Panc1 (cell line): Measurements from ENCODE around the gene TMEM50B. TPM values are rescaled to one million over a fixed set of nuclear protein-coding genes. Genes with fewer than 3 reads are reported as not detected.
A peak's percentile ranks its signal among the peaks of the same experiment; 100 is the strongest.

Source experiments
- ATAC-seq: fragments of 200-7000 bp; cut with Tn5 transposase; 2 replicates; pipeline ENCODE4 v1.9.1; 2020; ENCODE audit warnings: mild to moderate bottlenecking, moderate library complexity
- BruUV-seq: library from RNA; stranded (reverse); fragments of 400-500 nt; replicated peaks from 2 replicates; lab custom pipeline; 2021; lab: Mats Ljungman, UMichigan
- CTCF ChIA-PET: fragments of 300-600 bp; sonication (Branson Sonifier 250); formaldehyde crosslinking; loops from one replicate; lab custom pipeline; 2022; ENCODE audit warnings: antibody characterized with exemption; lab: Charles Lee
- POLR2A ChIA-PET: fragments of 300-600 bp; sonication (Branson Sonifier 250); formaldehyde crosslinking; loops from one replicate; lab custom pipeline; 2022; ENCODE audit warnings: antibody characterized with exemption; lab: Charles Lee
- DNase-seq: peaks from one replicate; pipeline ENCODE4 v3.0.0-alpha.2; 2010; ENCODE audit warnings: low read depth, low spot score
- H3K27ac ChIP-seq: 2 replicates; pipeline ENCODE4 v1.5.1; 2011; ENCODE audit warnings: mild to moderate bottlenecking, low read length, inconsistent platforms
- H3K27me3 ChIP-seq: fragments of 200-500 bp; sonication (Bioruptor generic); 2 replicates; pipeline ENCODE4 v1.6.0; 2014; ENCODE audit warnings: low read length, inconsistent platforms; ENCODE audit not compliant: control insufficient read depth, insufficient read depth
- H3K36me3 ChIP-seq: fragments of 200-500 bp; sonication (Bioruptor generic); 2 replicates; pipeline ENCODE4 v1.5.1; 2014; ENCODE audit warnings: inconsistent platforms, mild to moderate bottlenecking, low read length, moderate library complexity; ENCODE audit not compliant: control insufficient read depth, insufficient read depth
- H3K4me1 ChIP-seq: 2 replicates; pipeline ENCODE4 v1.5.1; 2011; ENCODE audit warnings: inconsistent platforms, mild to moderate bottlenecking, low read length, moderate library complexity; ENCODE audit not compliant: control insufficient read depth, insufficient read depth
- H3K4me3 ChIP-seq, 2 experiments: 2 replicates each; pipeline ENCODE4 v1.5.1; 2011 to 2012; ENCODE audit warnings: low read depth in 2 of 2, low read length in 2 of 2, mild to moderate bottlenecking in 2 of 2, inconsistent platforms in 1 of 2, moderate library complexity in 1 of 2
- H3K9me3 ChIP-seq: fragments of 200-500 bp; sonication (Bioruptor generic); 2 replicates; pipeline ENCODE4 v1.5.1; 2014; ENCODE audit warnings: low read depth, mild to moderate bottlenecking, inconsistent platforms, low read length, moderate library complexity; ENCODE audit not compliant: control insufficient read depth, insufficient read depth
- POLR2AphosphoS5 ChIP-seq: IDR thresholded peaks from 2 replicates; pipeline ENCODE4 v1.6.1; 2012; ENCODE audit warnings: mild to moderate bottlenecking, low read depth, low read length, moderate library complexity
- SIN3A ChIP-seq: IDR thresholded peaks from 2 replicates; pipeline ENCODE4 v1.6.1; 2012; ENCODE audit warnings: low read depth, mild to moderate bottlenecking, low read length, moderate library complexity, borderline replicate concordance; ENCODE audit not compliant: insufficient read depth
- TCF7L2 ChIP-seq: IDR thresholded peaks from 2 replicates; pipeline ENCODE4 v1.6.1; 2011; ENCODE audit warnings: mild to moderate bottlenecking, low read depth, low read length, inconsistent platforms
- in situ Hi-C: cut with HindIII; loops from 2 replicates; pipeline ENCODE4 v1.10.0; 2016; ENCODE audit warnings: low sequenced_read_pairs, low pct_unique_long_range_greater_than_20kb
- intact Hi-C: fragments of 100-400 bp; cut with micrococcal nuclease; formaldehyde crosslinking; loops from one replicate; pipeline ENCODE4 v1.10.0; 2022; ENCODE audit not compliant: unreplicated experiment
- total RNA-seq: library from RNA; stranded (reverse); gene quantifications from one replicate; pipeline ENCODE4 v1.2.1, GENCODE V29; 2021; ENCODE audit not compliant: unreplicated experiment
- TF ChIP-seq, protein P1 (sequence below): fragments of 450-650 bp; IDR thresholded peaks from 2 replicates; pipeline ENCODE4 v1.5.1; 2017; ENCODE audit warnings: mild to moderate bottlenecking
- TF ChIP-seq, protein P2 (sequence below), 2 experiments: IDR thresholded peaks; 2 replicates each; pipeline ENCODE4 v1.6.1; 2011 to 2012; ENCODE audit warnings: low read depth in 2 of 2, control low read depth in 1 of 2, low read length in 1 of 2, mild to moderate bottlenecking in 1 of 2, moderate library complexity in 1 of 2; ENCODE audit not compliant: insufficient read depth in 1 of 2

Gene TMEM50B
- total RNA-seq, 1 experiment from 2014 or later, result 18.5 TPM

DNA sequence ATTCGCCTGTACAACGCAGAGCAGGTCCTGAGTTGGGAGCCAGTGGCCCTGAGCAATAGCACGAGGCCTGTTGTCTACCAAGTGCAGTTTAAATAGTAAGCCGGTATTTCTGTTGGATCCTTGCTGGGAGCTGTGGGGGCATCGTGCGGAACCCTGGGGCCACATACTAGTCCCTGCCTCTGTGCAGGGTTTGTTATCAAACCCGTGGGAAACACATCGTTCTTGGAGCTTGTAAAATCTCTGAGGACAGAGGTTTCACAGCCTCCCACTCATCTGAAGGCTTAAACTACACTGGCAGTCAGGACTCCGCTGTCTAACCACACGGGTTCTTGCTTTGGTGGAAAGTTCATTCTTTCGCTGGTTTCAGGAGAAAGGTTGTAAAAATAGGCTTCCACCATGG lies 64.8 kb downstream of the TMEM50B start:
- CTCF ChIA-PET, result no interaction called here

GRCh38 chr21:33414068-33414467 lies 65.7 kb downstream of the TMEM50B start:
- Histone ChIP-seq H3K9me3 (no peaks in the 10 kb centered on the region), H3K4me3 (no peak overlapping the region), H3K27me3 (no peaks in the 10 kb centered on the region), H3K27ac (no peak overlapping the region), H3K4me1 (peaks cover 41% of the 10 kb centered on the region), H3K36me3 (no peaks in the 10 kb centered on the region)
- ATAC-seq (no peak), DNase-seq (no peak)
- intact Hi-C loops, result no loop called here
- ChIA-PET CTCF (no interaction called here), POLR2A (no interaction called here)
- TF ChIP-seq, protein P1, sequence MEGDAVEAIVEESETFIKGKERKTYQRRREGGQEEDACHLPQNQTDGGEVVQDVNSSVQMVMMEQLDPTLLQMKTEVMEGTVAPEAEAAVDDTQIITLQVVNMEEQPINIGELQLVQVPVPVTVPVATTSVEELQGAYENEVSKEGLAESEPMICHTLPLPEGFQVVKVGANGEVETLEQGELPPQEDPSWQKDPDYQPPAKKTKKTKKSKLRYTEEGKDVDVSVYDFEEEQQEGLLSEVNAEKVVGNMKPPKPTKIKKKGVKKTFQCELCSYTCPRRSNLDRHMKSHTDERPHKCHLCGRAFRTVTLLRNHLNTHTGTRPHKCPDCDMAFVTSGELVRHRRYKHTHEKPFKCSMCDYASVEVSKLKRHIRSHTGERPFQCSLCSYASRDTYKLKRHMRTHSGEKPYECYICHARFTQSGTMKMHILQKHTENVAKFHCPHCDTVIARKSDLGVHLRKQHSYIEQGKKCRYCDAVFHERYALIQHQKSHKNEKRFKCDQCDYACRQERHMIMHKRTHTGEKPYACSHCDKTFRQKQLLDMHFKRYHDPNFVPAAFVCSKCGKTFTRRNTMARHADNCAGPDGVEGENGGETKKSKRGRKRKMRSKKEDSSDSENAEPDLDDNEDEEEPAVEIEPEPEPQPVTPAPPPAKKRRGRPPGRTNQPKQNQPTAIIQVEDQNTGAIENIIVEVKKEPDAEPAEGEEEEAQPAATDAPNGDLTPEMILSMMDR, result no peak
- TF ChIP-seq POLR2AphosphoS5 (no peak), SIN3A (no peak), TCF7L2 (no peak)
- TF ChIP-seq, protein P2, sequence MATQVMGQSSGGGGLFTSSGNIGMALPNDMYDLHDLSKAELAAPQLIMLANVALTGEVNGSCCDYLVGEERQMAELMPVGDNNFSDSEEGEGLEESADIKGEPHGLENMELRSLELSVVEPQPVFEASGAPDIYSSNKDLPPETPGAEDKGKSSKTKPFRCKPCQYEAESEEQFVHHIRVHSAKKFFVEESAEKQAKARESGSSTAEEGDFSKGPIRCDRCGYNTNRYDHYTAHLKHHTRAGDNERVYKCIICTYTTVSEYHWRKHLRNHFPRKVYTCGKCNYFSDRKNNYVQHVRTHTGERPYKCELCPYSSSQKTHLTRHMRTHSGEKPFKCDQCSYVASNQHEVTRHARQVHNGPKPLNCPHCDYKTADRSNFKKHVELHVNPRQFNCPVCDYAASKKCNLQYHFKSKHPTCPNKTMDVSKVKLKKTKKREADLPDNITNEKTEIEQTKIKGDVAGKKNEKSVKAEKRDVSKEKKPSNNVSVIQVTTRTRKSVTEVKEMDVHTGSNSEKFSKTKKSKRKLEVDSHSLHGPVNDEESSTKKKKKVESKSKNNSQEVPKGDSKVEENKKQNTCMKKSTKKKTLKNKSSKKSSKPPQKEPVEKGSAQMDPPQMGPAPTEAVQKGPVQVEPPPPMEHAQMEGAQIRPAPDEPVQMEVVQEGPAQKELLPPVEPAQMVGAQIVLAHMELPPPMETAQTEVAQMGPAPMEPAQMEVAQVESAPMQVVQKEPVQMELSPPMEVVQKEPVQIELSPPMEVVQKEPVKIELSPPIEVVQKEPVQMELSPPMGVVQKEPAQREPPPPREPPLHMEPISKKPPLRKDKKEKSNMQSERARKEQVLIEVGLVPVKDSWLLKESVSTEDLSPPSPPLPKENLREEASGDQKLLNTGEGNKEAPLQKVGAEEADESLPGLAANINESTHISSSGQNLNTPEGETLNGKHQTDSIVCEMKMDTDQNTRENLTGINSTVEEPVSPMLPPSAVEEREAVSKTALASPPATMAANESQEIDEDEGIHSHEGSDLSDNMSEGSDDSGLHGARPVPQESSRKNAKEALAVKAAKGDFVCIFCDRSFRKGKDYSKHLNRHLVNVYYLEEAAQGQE (IDR thresholded peaks at IDR 0.05; ENCODE audit: insufficient read depth in 1 of 2, low read depth in 2 of 2, low read length in 1 of 2), result no peak
- in situ Hi-C loops, result no loop called here
- BruUV-seq, result no TSS peak

More for the DNA sequence above, 64.8 kb downstream of the TMEM50B start:
- Histone ChIP-seq H3K36me3 (peaks cover 3% of the 10 kb centered on the region; the same call in 1 of the 2 replicates), H3K27ac (no peak overlapping the region), H3K4me1 (peaks cover 43% of the 10 kb centered on the region), H3K4me3 (no peak overlapping the region), H3K27me3 (no peaks in the 10 kb centered on the region), H3K9me3 (no peaks in the 10 kb centered on the region)
- DNase-seq, result no peak
- in situ Hi-C loops, result no loop called here
- POLR2A ChIA-PET, result no interaction called here
- TF ChIP-seq TCF7L2, result no peak
- intact Hi-C loops, result no loop called here
- no peak for ATAC-seq
- no TSS peak for BruUV-seq

- Histone ChIP-seq H3K9me3 (no peaks in the 10 kb centered on the region), H3K4me1 (peaks cover 33% of the 10 kb centered on the region), H3K27me3 (no peaks in the 10 kb centered on the region), H3K4me3 (no peak overlapping the region), H3K36me3 (no peaks in the 10 kb centered on the region), H3K27ac (peak overlapping the region; percentile 44; the same call in 1 of the 2 replicates)
- ATAC-seq, result peak; percentile 39; the same call in 1 of the 2 replicates
- TF ChIP-seq SIN3A (no peak), POLR2AphosphoS5 (no peak), TCF7L2 (no peak)
- TF ChIP-seq, protein P2 (IDR thresholded peaks at IDR 0.05; ENCODE audit: insufficient read depth in 1 of 2, low read depth in 2 of 2, low read length in 1 of 2), result no peak
- TF ChIP-seq, protein P1, result no peak
- in situ Hi-C loops (no loop called here), intact Hi-C loops (no loop called here)
- DNase-seq, result no peak
- ChIA-PET CTCF (no interaction called here), POLR2A (no interaction called here)
- no TSS peak for BruUV-seq
Observed at GRCh38 chr21:33412832-33413519, 66.8 kb downstream of the TMEM50B start.
